Dendritic cell treated with granulocyte-macrophage colony-stimulating factor and Interleukin-4, amounts not matched to agents 40 ng/mL and 50 ng/mL, for 4 days (primary cell): ENCODE data around the gene HRH2.
"Not testable (repeated sequence)": the region's sequence is repeated elsewhere in the genome, so short reads cannot be mapped to it uniquely, and the experiment has no call there.

Experiments used
- H3K27ac Mint-ChIP-seq: one replicate; pipeline ENCODE4 v1.8.0; 2022; ENCODE audit warnings: mild to moderate bottlenecking, mixed read lengths
- H3K27me3 Mint-ChIP-seq: one replicate; pipeline ENCODE4 v1.8.0; 2022; ENCODE audit warnings: mild to moderate bottlenecking, mixed read lengths
- H3K36me3 Mint-ChIP-seq: one replicate; pipeline ENCODE4 v1.8.0; 2022; ENCODE audit warnings: low read depth, mixed read lengths
- H3K4me1 Mint-ChIP-seq: one replicate; pipeline ENCODE4 v1.8.0; 2022; ENCODE audit warnings: low read depth, mixed read lengths
- H3K4me3 Mint-ChIP-seq: one replicate; pipeline ENCODE4 v1.8.0; 2022; ENCODE audit warnings: mild to moderate bottlenecking, moderate library complexity, mixed read lengths
- H3K9me3 Mint-ChIP-seq: one replicate; pipeline ENCODE4 v1.8.0; 2022; ENCODE audit warnings: mixed read lengths
- intact Hi-C: fragments of 100-400 bp; cut with micrococcal nuclease; formaldehyde crosslinking; loops from one replicate; pipeline ENCODE4 v1.15.0; 2022

HRH2 gene

DNA sequence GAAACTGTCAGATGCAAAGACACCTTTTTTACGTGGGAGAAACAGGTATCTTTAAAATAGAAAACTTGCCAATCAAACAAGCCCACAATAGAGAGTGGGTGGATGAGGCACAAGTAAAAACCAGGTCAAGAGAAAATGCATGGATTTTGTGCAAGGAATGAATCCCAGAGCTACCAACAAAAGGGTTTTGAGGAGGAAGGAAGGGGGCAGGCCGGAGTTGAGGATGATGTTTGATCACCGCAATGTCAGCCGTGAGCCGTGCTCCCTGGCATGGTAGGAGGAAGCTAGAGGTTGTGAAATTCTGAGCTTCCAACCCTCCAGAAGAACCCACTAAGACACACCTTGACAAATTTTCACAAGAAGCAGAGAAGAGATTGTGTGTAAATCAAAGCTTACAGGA lies 53.2 kb downstream of the HRH2 start:
- Mint-ChIP-seq H3K27me3 (no peaks in the 10 kb centered on the region), H3K9me3 (peaks cover 11% of the 10 kb centered on the region), H3K27ac (no peak overlapping the region), H3K36me3 (peaks cover 69% of the 10 kb centered on the region), H3K4me1 (peaks cover 22% of the 10 kb centered on the region), H3K4me3 (no peak overlapping the region)
- intact Hi-C loops, result no loop called here

DNA sequence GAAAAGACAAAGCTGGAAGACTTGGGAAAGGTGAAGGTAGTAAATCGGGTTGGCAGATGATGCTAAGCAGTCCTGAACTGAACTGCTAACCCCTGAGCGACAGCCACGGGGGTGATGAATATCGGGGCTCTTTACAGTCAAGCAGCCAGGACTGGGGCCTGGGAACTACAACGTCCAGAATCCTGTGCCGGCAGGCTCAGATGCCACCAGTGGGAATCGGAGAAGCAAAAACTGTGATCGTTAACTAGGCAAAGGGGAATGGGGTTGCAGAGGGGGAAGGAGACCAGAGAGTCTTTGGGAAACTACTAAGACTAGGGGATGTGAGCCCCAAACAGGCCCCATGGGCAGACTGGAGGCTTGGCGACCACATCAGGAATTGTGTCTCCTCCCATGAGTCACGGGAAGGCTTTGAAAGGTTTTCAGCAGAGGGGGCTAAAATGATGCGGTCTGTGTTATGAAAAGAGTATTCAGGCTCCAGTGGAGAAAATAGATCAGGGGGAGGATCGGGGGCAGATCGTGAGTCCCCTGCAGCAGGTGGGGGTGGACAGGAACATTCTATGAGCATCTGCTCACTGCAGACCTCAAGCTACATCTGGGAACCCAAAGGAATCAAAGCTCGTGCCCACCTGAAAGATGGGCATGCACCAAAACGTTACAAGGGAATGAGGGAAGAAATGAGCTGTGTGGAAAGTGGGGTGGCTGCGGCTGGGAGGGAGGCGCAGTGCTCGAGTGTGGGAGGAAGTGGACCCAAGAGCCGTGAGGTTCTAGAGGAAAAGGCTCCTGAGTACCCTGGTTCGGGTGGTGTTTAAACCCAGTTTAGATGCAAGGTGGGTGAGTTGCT lies 53.8 kb downstream of the HRH2 start:
- H3K27me3 Mint-ChIP-seq, result no peaks in the 10 kb centered on the region
- intact Hi-C loops, result no loop called here
- peaks cover 22% of the 10 kb centered on the region for H3K4me1 Mint-ChIP-seq
- peaks cover 70% of the 10 kb centered on the region for H3K36me3 Mint-ChIP-seq
- no peak overlapping the region for H3K4me3 Mint-ChIP-seq
- peaks cover 17% of the 10 kb centered on the region for H3K9me3 Mint-ChIP-seq
- H3K27ac Mint-ChIP-seq, result no peak overlapping the region

DNA sequence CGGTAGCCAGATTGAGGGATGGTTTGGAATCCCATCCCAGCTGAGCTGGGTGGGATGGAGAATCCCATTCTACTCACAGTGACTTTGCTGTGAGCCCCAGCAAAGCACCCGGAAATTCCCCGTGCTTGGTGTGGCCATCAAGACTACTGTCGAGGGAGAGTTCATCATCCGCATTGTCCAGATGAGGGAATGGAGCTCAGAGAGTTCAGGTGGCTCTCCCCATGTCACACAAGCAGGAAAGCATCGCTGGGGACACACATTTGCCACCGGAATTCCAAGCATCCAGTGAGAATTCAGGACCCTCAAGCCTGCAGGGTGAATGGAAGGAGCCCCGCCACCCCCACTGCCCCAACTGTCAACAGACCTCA lies 54.4 kb downstream of the HRH2 start:
- Mint-ChIP-seq H3K36me3 (peaks cover 68% of the 10 kb centered on the region), H3K27me3 (no peaks in the 10 kb centered on the region), H3K4me3 (no peak overlapping the region), H3K9me3 (peaks cover 23% of the 10 kb centered on the region), H3K4me1 (peaks cover 22% of the 10 kb centered on the region), H3K27ac (no peak overlapping the region)
- intact Hi-C loops, result no loop called here

GRCh38 chr5:175712681-175713085 lies 54.8 kb downstream of the HRH2 start:
- H3K27ac Mint-ChIP-seq, result no peak overlapping the region
- peaks cover 25% of the 10 kb centered on the region for H3K9me3 Mint-ChIP-seq
- H3K36me3 Mint-ChIP-seq, result peaks cover 64% of the 10 kb centered on the region
- H3K4me1 Mint-ChIP-seq, result peaks cover 24% of the 10 kb centered on the region
- intact Hi-C loops, result no loop called here
- H3K27me3 Mint-ChIP-seq, result no peaks in the 10 kb centered on the region
- H3K4me3 Mint-ChIP-seq, result no peak overlapping the region

DNA sequence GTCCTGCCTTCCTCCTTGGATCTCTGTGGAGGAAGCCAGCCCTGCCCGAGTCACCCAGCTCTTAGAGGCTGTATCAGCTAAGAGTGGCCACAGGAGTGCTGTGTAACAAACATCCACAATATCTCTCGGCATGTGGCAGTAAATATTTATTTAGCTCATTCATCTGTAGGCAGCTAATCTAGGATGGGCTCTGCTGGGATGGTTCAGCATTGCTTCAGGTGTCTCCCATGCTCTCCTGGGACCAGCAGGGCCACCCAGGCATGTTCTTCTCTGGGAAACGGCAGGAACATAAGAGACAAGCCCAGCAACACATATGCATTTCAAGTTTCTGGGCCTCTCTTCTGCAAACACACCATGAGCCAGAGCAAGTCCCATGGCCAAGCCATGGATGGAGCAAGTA lies 56.1 kb downstream of the HRH2 start:
- Mint-ChIP-seq H3K4me3 (no peak overlapping the region), H3K27me3 (no peaks in the 10 kb centered on the region), H3K27ac (no peak overlapping the region), H3K36me3 (peaks cover 52% of the 10 kb centered on the region), H3K4me1 (peaks cover 22% of the 10 kb centered on the region), H3K9me3 (peaks cover 25% of the 10 kb centered on the region)
- intact Hi-C loops, result no loop called here

DNA sequence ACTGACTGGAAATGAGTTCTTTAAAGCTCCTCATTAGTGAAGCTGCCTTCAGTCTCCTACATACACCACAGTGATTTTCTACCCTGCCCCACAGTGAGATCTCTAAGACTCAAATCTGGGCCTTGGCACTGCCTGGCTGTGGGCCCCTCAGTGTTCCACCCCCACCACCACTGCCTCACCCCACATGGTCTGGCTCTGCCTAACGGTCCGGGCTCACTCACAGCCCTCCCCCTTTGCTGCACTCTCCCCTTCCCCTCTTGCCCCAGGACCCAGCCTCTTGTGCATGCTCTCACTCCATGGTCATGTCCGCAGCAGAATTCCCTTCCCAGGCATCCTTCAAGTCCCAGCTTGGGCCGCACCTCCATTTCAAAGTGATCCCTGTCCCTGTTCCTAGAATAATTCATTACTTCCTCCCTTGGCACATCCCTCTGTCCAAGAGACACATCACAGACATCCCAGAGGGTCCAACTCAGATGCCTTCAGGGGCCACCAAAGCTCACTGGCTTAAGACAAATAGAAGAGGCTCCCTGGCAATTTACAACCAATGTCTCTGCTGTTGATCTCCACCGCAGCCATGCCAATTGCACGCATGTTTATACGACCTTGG lies 56.7 kb downstream of the HRH2 start:
- H3K4me1 Mint-ChIP-seq, result peaks cover 16% of the 10 kb centered on the region
- H3K27ac Mint-ChIP-seq, result no peak overlapping the region
- H3K36me3 Mint-ChIP-seq, result peaks cover 45% of the 10 kb centered on the region
- H3K9me3 Mint-ChIP-seq, result peaks cover 25% of the 10 kb centered on the region
- peaks cover under 1% of the 10 kb centered on the region for H3K27me3 Mint-ChIP-seq
- H3K4me3 Mint-ChIP-seq, result no peak overlapping the region
- intact Hi-C loops, result no loop called here

DNA sequence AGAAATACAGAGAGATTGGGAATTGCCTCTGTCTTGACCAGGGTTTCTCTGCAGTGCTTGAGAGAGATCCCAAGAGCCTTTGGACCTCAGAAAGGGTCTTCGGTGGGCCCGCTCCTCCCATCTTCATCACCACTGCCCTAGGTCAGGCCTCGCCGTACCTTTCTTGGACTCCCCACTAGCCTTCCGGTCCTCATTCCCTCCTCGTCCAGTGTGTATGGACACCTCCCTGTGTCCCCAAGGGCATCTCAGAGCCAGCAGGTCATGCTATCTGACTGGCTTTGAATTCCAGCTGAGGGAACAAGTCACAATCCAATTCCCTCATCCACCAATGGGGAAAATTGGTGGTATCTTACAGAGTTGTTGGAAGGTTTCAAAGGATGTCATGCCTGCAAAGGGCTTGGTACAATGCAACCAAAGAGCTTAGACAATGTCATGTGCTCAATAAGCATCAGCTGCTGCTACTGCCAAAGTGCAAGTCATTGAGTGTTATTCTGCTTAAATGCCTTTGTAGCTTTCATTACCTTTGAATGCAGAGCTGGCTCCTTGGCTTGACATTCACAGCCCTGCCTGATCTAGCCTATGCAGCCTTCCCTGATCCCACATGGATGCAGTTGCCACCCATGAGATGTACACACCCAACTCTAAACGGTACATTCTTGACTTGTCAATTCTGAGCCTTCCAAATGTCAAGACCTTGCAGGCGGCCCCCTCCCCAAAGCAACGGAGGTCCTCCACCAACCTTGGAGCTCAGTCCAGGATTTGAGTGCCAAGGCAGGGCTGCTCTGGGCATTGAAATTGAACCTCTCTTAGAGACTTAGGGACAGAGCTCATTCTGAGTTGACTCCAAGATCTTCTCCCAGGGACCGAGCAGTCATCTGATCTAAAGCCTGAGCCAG lies 58.0 kb downstream of the HRH2 start:
- Mint-ChIP-seq H3K27me3 (peaks cover 4% of the 10 kb centered on the region), H3K4me3 (no peak overlapping the region), H3K36me3 (peaks cover 32% of the 10 kb centered on the region), H3K4me1 (peaks cover 10% of the 10 kb centered on the region), H3K9me3 (peaks cover 25% of the 10 kb centered on the region), H3K27ac (no peak overlapping the region)
- intact Hi-C loops, result no loop called here

GRCh38 chr5:175717837-175718236 lies 60.0 kb downstream of the HRH2 start:
- no peak overlapping the region for H3K4me3 Mint-ChIP-seq
- H3K27ac Mint-ChIP-seq, result no peak overlapping the region
- H3K9me3 Mint-ChIP-seq, result peaks cover 25% of the 10 kb centered on the region
- intact Hi-C loops, result loop anchor here (2.0 kb wide), 2 partner anchors 149 to 183 kb away; no protein-coding TSS in a partner anchor
- peaks cover 4% of the 10 kb centered on the region for H3K27me3 Mint-ChIP-seq
- H3K4me1 Mint-ChIP-seq, result peaks cover 10% of the 10 kb centered on the region
- H3K36me3 Mint-ChIP-seq, result peaks cover 21% of the 10 kb centered on the region

- H3K36me3 Mint-ChIP-seq, result peaks cover 19% of the 10 kb centered on the region
- H3K4me3 Mint-ChIP-seq, result no peak overlapping the region
- peaks cover 23% of the 10 kb centered on the region for H3K9me3 Mint-ChIP-seq
- H3K27ac Mint-ChIP-seq, result no peak overlapping the region
- intact Hi-C loops, result loop anchor here (2.0 kb wide), 2 partner anchors 150 to 184 kb away; no protein-coding TSS in a partner anchor
- peaks cover 10% of the 10 kb centered on the region for H3K4me1 Mint-ChIP-seq
- peaks cover 4% of the 10 kb centered on the region for H3K27me3 Mint-ChIP-seq
These were observed 60.7 kb downstream of the HRH2 start for GRCh38 chr5:175718401-175719108.

DNA sequence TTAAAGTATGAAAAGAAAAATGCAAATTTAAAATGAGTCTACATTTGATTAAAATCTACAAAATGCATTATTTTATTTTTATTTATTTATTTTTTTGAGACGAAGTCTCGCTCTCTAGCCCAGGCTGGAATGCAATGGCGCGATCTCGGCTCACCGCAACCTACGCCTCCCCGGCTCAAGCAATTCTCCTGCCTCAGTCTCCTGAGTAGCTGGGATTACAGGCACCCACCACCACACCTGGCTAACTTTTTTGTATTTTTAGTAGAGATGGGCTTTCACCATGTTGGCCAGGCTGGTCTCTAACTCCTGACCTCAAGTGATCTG lies 61.2 kb downstream of the HRH2 start:
- H3K36me3 Mint-ChIP-seq, result peaks cover 14% of the 10 kb centered on the region
- intact Hi-C loops, result loop anchor here (2.0 kb wide), 2 partner anchors 150 to 184 kb away; no protein-coding TSS in a partner anchor
- peaks cover 19% of the 10 kb centered on the region for H3K9me3 Mint-ChIP-seq
- not testable (repeated sequence) for H3K4me3 Mint-ChIP-seq, H3K4me1 Mint-ChIP-seq, H3K27me3 Mint-ChIP-seq, H3K27ac Mint-ChIP-seq

DNA sequence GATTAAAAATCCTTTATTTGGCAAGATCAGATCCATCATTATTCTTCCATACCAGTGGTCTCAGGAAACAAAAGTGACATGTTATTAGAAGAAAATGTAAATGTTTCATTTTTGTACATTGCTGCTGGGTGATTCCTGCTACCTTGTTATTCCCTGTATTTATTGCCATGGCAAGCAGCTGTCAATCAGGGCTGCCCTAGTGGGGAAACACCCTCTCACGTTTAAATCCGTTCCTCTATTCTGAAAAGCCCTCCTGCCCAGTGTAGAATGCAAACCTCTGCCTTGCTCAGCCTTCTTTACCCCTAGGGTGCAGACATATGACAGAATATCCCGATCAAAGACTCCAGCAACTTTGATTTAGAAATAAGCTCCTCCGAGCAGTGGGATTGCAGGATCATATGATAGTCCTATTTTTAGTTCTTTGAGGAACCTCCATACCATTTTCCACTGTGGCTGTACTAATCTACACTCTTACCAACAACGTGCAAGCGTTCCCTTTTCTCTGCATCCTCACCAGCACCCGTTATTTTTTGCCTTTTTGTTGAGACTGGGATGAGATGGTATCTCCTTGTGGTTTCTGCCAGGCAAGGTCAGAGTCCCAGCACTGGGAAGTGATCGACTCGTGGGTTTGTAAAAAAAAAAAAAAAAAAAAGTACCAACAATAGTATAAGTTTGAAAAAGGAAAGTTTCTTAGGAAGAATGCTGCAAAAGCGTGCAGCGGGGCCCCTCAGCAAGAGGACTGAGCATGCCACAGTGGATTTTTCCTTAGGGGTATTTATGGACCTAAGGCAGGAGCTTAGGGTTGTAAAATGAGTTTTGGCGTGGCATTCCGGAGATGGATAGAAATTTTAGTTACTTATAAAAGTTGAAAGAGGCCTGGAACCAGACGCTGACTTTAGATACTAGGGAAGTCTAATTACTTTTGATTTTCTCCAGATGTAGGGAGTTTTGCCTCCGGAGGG lies 66.7 kb downstream of the HRH2 start:
- Mint-ChIP-seq H3K27ac (no peak overlapping the region), H3K36me3 (no peaks in the 10 kb centered on the region), H3K4me1 (peaks cover 2% of the 10 kb centered on the region), H3K4me3 (no peak overlapping the region), H3K27me3 (peaks cover 21% of the 10 kb centered on the region), H3K9me3 (no peaks in the 10 kb centered on the region)
- intact Hi-C loops, result loop anchor here (10.0 kb wide), 1 partner anchor 150 kb away; the partner anchor contains the start of gene CPLX2

DNA sequence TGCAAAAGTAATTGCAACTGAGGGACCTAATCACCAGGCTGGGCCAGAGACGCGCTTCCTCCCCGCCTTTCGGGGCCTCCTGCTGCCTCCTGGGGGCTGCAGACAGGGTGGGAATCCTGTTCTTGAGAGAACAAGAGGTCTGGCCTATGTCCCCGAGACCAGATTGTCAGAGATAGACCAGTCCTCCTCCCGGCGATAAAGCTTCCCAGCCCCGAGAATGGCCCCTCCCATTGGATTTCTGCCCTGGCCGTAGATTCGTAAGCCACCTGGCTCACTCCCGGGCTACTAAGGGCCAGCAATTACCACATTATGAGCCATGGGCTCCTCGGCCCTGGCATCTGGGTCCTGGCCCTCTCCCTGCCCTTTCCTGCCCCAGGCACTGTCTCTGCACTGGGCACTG lies 70.4 kb downstream of the HRH2 start:
- H3K9me3 Mint-ChIP-seq, result no peaks in the 10 kb centered on the region
- H3K4me1 Mint-ChIP-seq, result peaks cover 6% of the 10 kb centered on the region
- peaks cover 33% of the 10 kb centered on the region for H3K27me3 Mint-ChIP-seq
- intact Hi-C loops, result loop anchor here (10.0 kb wide), 1 partner anchor 146 kb away; the partner anchor contains the start of gene CPLX2
- no peak overlapping the region for H3K27ac Mint-ChIP-seq
- no peak overlapping the region for H3K4me3 Mint-ChIP-seq
- no peaks in the 10 kb centered on the region for H3K36me3 Mint-ChIP-seq
